IPS-18c (cell line): Measurements from ENCODE around the gene GPR152.
"Not testable (repeated sequence)": the region's sequence is repeated elsewhere in the genome, so short reads cannot be mapped to it uniquely, and the experiment has no call there.

Experiments used
- H3K4me3 ChIP-seq: 2 replicates; pipeline ENCODE4 v1.7.0; 2013; ENCODE audit warnings: low read depth, mild to moderate bottlenecking, low read length, moderate library complexity; ENCODE audit not compliant: insufficient read depth
- H3K9me3 ChIP-seq: one replicate; pipeline ENCODE4 v1.6.1; 2013; ENCODE audit warnings: mild to moderate bottlenecking, low read length, moderate library complexity; ENCODE audit not compliant: control insufficient read depth, insufficient read depth

GPR152 gene

DNA sequence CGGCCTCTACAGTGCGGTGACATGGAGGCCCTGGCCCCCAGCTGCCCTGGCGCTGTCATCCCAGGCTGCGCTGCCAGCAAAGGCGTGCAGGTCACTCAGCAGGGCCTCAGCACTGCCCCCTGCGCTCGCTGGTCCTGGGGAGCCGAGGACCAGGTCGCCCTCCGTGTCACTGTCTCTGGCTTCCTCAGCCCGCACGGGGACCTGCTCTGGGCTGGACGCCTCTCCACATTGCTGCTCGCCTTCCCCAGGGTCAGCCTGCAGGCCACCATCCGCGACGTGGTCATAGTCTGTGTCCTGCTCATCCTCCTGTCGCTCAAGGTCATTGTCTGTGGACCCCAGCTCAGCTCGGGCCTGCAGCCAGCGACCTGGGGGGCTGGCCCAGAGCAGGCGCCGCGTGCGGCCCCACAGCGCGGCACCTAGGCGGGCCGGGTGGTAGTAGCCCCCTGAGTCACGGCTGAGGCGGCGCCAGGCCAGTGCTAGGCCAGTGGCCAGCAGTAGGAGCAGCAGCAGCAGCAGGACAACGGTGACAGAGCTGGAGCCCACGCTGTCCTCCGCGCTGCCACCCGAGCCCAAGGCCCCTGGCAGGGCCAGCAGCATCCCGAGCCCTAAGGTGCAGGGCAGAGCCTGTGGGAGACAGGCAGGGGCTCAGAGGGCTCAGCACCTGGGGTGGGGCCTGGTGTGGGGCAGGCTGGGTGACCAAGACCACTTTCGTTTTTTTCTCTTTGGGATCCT, 16.6 kb downstream of the GPR152 start:
- H3K4me3 ChIP-seq: no peak overlapping the region
- peaks cover 2% of the 10 kb centered on the region for H3K9me3 ChIP-seq

GRCh38 chr11:67435031-67435726, 17.4 kb downstream of the GPR152 start:
- Histone ChIP-seq H3K4me3 (no peak overlapping the region), H3K9me3 (no peaks in the 10 kb centered on the region)

DNA sequence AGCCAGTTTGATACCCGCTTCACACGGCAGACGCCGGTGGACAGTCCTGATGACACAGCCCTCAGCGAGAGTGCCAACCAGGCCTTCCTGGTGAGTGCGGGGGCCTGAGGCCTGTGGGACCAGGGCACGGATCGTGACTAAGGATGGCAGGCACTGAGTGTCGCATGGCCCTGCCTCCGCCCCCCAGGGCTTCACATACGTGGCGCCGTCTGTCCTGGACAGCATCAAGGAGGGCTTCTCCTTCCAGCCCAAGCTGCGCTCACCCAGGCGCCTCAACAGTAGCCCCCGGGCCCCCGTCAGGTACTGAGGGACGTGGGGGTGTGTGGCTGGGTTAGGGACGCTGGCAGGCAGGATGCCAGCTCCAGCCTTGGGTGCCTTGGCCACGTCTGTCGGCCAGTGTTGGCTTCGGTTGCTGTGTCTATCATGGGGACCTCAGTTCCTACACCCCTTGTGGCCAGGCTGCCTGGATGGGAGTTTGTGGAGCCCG, 18.1 kb downstream of the GPR152 start:
- no peaks in the 10 kb centered on the region for H3K9me3 ChIP-seq
- H3K4me3 ChIP-seq: no peak overlapping the region

DNA sequence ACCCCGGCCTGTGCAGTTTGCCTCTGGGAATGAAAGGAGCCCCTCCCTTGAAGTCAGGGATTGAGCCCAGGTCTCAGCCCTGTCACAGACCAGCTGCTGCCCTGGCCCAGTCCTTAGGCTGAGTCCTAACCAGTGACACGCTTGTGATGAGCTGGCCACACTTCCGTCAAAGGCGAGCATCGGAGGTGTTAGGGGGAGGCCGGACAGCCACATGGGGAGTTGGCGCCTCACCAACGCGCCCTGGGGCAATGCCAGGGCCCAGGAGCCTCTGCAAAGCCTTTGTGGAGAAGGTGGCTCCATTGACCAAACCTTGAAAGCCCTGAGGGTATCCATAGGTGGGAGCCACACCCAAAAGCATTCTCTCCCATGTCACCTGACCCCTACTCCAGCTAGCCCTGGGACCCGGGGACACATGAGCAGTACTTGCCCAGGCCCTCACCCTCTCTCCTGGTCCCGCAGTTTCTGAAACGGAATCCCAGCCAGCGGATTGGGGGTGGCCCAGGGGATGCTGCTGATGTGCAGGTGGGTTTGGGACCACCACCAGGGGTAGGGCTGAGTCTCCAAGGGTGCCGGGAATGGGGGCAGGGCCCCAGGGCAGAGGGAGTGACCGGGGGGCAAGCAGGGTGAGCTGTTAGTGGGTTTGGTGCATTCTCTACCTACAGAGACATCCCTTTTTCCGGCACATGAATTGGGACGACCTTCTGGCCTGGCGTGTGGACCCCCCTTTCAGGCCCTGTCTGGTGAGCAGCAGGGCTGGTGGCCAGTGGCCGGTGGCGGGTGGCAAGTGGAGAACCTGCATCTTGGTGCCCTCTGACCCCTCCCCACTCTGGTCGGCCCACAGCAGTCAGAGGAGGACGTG, 18.8 kb downstream of the GPR152 start:
- Histone ChIP-seq H3K9me3 (no peaks in the 10 kb centered on the region), H3K4me3 (no peak overlapping the region)

GRCh38 chr11:67432655-67433349, 19.7 kb downstream of the GPR152 start:
- Histone ChIP-seq H3K9me3 (no peaks in the 10 kb centered on the region), H3K4me3 (no peak overlapping the region)

- Histone ChIP-seq H3K9me3 (no peaks in the 10 kb centered on the region), H3K4me3 (no peak overlapping the region)
Measured at GRCh38 chr11:67431346-67432249, 20.9 kb downstream of the GPR152 start.

DNA sequence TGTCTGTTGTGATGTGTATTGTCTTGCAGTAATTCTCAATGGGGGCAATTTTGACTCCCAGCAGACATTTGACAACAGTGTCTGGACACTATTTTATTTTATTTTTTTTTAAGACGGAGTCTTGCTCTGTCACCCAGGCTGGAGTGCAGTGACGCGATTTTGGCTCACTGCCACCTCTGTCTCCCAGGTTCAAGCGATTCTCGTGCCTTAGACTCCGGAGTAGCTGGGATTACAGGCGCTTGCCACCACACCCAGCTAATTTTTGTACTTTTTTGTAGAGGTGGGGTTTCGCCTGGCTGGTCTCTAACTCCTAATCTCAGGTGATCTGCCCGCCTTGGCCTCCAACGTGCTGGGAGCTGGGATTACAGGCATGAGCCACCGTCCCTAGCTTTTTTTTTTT, 22.8 kb downstream of the GPR152 start:
- Histone ChIP-seq H3K4me3 (no peak overlapping the region), H3K9me3 (no peaks in the 10 kb centered on the region)

DNA sequence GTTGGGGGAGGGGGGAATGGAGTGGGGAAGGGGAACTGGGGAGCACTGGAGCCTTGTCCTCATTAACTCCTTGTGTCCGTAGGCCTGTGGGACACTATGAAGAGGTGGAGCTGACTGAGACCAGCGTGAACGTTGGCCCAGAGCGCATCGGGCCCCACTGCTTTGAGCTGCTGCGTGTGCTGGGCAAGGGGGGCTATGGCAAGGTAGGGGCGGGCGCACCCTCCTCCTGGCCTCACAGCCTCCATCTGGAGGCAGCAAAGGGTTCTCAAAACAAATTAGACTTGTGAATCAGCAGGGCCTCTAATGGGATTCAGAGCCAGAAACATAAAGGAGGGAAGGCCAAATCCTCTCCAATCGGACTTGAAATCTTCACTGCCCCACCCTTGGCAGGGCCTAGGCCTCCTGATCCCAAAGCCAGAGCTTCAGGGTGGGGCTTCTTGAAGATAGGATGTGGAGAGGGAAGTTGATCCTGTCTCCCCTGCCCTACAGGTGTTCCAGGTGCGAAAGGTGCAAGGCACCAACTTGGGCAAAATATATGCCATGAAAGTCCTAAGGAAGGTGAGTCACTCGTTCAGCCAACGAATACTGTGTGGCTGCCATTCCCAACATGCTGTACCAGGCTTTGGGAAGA, 23.4 kb downstream of the GPR152 start:
- Histone ChIP-seq H3K9me3 (no peaks in the 10 kb centered on the region), H3K4me3 (peak overlapping the region; percentile 96)

DNA sequence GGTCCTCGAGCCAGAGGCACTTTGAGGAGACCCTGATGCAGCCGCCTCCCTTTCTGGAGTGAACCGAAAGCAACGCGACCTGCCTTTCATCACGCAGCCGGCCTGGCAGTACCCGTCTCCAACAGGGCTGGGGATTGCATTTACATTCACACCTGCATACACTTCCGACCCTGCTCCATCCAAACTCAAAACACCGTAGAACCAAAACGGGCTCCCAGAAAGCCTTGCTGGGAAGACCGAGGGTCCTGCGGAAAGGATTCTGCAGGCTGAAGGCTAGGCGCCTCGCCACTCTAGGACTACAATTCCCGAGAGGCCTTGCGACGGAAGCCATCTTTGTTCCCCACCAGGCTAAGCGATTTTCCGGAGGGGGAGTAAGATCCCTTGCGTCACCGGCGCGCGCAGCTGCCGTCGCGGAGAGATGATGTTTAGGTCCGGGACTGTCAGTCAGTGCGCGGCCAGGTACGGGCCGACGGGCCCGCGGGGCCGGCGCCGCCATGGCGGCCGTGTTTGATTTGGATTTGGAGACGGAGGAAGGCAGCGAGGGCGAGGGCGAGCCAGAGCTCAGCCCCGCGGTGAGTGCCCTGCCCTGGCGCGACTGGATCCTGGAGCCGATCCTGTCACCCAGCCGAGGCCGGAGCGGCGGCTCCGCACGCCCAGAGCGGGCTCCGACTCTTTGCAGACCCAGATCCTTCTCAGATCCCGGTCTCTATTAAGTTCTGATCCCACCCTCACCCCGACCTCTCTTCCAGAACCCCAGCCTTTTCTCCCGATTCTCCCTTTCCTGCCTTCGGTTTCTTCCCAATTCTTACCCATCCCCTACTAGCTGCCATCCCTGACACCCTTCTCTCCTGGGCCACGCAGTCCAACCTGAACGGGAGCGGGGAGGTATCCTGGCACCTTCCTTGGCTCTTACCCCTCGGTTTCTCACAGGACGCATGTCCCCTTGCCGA, 24.2 kb downstream of the GPR152 start, which contains the start of gene RPS6KB2:
Gene RPS6KB2, plus strand, starts transcription at position 443 of the 950 bp plus-strand sequence. Its CDS starts 52 bp downstream, at position 495.
- Histone ChIP-seq H3K4me3 (peak within 1 kb of the TSS; percentile 96), H3K9me3 (no peaks in the 10 kb centered on the region)

- H3K9me3 ChIP-seq: not testable (repeated sequence)
- peak overlapping the region; percentile 96; the same call in 1 of the 2 replicates for H3K4me3 ChIP-seq
Measured at GRCh38 chr11:67427364-67427859, 25.1 kb downstream of the GPR152 start.

DNA sequence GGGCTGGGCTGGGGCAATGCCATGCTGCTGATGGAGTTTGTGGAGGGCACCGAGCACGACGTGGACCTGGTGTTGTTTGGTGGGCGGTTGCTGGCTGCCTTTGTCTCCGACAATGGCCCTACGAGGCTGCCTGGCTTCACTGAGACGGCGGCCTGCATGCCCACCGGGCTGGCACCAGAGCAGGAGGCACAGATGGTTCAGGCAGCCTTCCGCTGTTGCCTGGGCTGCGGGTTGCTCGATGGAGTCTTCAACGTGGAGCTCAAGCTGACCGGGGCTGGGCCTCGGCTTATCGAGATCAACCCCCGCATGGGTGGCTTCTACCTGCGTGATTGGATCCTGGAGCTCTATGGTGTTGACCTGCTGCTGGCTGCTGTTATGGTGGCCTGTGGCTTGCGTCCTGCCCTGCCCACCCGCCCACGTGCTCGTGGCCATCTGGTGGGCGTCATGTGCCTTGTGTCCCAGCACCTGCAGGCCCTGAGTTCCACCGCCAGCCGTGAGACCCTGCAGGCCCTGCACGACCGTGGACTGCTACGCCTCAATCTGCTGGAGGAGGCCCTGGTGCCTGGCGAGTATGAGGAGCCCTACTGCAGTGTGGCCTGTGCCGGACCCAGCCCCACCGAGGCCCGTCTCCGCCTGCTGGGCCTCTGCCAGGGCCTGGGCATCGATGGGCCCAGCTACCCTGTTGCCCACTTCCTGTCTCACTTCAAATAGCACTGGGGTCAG, 28.5 kb downstream of the GPR152 start:
- H3K4me3 ChIP-seq: no peak overlapping the region

DNA sequence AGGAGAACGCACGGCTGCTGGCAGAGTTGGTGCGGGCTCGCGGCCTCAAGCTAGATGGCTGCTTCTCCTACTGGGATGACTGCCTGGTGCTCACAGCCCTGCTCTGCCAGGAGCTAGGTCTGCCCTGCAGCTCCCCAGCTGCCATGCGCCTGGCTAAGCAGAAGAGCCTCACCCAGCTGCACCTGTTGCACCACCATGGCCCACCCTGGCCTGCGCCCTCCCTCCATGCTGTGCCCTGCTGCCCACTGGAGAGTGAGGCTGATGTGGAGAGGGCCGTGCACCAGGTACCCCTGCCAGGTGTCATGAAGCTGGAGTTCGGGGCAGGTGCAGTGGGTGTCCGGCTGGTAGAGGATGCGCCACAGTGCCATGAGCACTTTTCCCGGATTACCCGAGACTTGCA, 29.1 kb downstream of the GPR152 start:
- Histone ChIP-seq H3K4me3 (no peak overlapping the region), H3K9me3 (peaks cover 5% of the 10 kb centered on the region)

More for the DNA sequence above, 28.5 kb downstream of the GPR152 start:
- peaks cover 5% of the 10 kb centered on the region for H3K9me3 ChIP-seq

- Histone ChIP-seq H3K9me3 (peaks cover 5% of the 10 kb centered on the region), H3K4me3 (no peak overlapping the region)
Measured at GRCh38 chr11:67422891-67423290, 29.6 kb downstream of the GPR152 start.

DNA sequence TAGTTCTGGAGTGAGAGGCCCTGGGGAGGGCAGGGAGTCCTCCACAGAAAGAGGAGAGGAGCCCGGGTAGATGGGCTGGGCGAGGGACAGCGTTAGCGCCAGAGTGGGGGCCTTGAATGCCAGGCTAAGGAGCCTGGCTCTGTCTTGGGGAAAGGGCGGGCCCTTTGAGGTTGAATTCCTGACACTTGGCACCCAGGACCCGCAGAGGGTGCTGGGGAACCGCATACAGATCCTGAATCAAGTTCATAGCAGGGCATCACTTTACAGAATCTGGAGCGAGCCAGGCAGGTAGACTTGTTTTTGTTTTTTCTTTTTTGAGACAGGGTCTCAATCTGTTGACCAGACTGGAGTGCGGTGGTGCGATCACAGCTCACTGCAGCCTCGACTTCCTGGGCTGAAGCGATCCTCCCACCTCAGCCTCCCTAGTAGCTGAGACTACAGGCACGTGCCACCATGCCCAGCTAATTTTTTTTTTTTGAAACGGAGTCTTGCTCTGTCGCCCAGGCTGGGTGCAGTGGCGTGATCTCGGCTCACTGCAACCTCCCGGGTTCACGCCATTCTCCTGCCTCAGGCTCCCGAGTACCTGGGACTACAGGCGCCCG, 31.0 kb downstream of the GPR152 start:
- Histone ChIP-seq H3K9me3 (peaks cover 5% of the 10 kb centered on the region), H3K4me3 (no peak overlapping the region)
